GM12878 (cell line): Measurements from ENCODE around the gene TMEM212. TPM values are rescaled to one million over a fixed set of nuclear protein-coding genes. Genes with fewer than 3 reads are reported as not detected.

Source experiments
- ATAC-seq: fragments of 200-7000 bp; cut with Tn5 transposase; 3 replicates; pipeline ENCODE4 v1.9.1; 2020; ENCODE audit warnings: mild to moderate bottlenecking, moderate library complexity
- BruUV-seq: library from RNA; stranded (reverse); fragments of 400-500 nt; replicated peaks from 2 replicates; lab custom pipeline; 2021; lab: Mats Ljungman, UMichigan
- CTCF ChIA-PET: fragments of 300-600 bp; sonication (Branson Sonifier 250); formaldehyde crosslinking; extraction: SDS; loops from one replicate; lab custom pipeline; 2021; ENCODE audit warnings: inconsistent platforms; lab: Yijun Ruan, JAX
- POLR2A ChIA-PET: fragments of 350-600 bp; formaldehyde crosslinking; extraction: SDS; loops from one replicate; lab custom pipeline; 2021; ENCODE audit warnings: inconsistent platforms; lab: Charles Lee
- RAD21 ChIA-PET: fragments of 300-600 bp; sonication (Branson Sonifier 250); formaldehyde crosslinking; loops from one replicate; lab custom pipeline; 2023; ENCODE audit warnings: antibody characterized with exemption; ENCODE audit not compliant: unreplicated experiment; lab: Charles Lee
- SMC1A ChIA-PET: fragments of 300-600 bp; sonication (Branson Sonifier 250); formaldehyde crosslinking; loops from one replicate; lab custom pipeline; 2023; ENCODE audit not compliant: unreplicated experiment, uncharacterized antibody; lab: Charles Lee
- DNase-seq: peaks from one replicate; pipeline ENCODE4 v3.0.0-alpha.2; 2011; ENCODE audit warnings: low read depth, low spot score
- FAIRE-seq: peaks from 3 replicates; lab custom pipeline; 2011; peaks lifted over from hg19 to GRCh38; lab: Jason Lieb, UNC
- H2AFZ ChIP-seq: 2 replicates; pipeline ENCODE4 v1.6.0; 2011; ENCODE audit warnings: low read depth, low read length, control low read depth; ENCODE audit not compliant: control insufficient read depth
- H3K27ac ChIP-seq: 2 replicates; pipeline ENCODE4 v1.5.1; 2011; ENCODE audit warnings: control low read depth; ENCODE audit not compliant: control insufficient read depth, insufficient read depth
- H3K27me3 ChIP-seq, 2 experiments: replicated peaks in 1 of 2; 2 replicates each; pipeline versions ENCODE4 v1.6.0 to v1.6.1; 2011; ENCODE audit warnings: low read length in 1 of 2; ENCODE audit not compliant: control insufficient read depth in 2 of 2, insufficient read depth in 2 of 2
- H3K36me3 ChIP-seq, 2 experiments: 2 replicates each; pipeline ENCODE4 v1.5.1; 2011; ENCODE audit warnings: low read length in 1 of 2; ENCODE audit not compliant: control insufficient read depth in 2 of 2, insufficient read depth in 2 of 2
- H3K4me1 ChIP-seq: 2 replicates; pipeline ENCODE4 v1.6.1; 2011; ENCODE audit warnings: mild to moderate bottlenecking, low read length, moderate library complexity, mixed read lengths; ENCODE audit not compliant: control insufficient read depth, insufficient read depth
- H3K4me2 ChIP-seq: 2 replicates; pipeline ENCODE4 v1.6.0; 2011; ENCODE audit warnings: control low read depth; ENCODE audit not compliant: control insufficient read depth, insufficient read depth
- H3K4me3 ChIP-seq: fragments of 200-600 bp; sonication (generic); 2 replicates; pipeline ENCODE4 v1.5.1; 2016
- H3K79me2 ChIP-seq: 2 replicates; pipeline ENCODE4 v1.6.0; 2011; ENCODE audit warnings: low read length; ENCODE audit not compliant: control insufficient read depth, insufficient read depth
- H3K9ac ChIP-seq: 2 replicates; pipeline ENCODE4 v1.8.0; 2011; ENCODE audit warnings: low read length, control low read depth, mixed read lengths; ENCODE audit not compliant: control insufficient read depth, insufficient read depth
- H3K9me3 ChIP-seq: replicated peaks from 3 replicates; pipeline ENCODE4 v1.5.1; 2011; ENCODE audit warnings: mild to moderate bottlenecking, low read length; ENCODE audit not compliant: control insufficient read depth, insufficient read depth
- H4K20me1 ChIP-seq: 2 replicates; pipeline ENCODE4 v1.6.0; 2011; ENCODE audit not compliant: control insufficient read depth, insufficient read depth
- BACH1 ChIP-seq: fragments of 450-650 bp; IDR thresholded peaks from 2 replicates; pipeline ENCODE4 v1.6.1; 2017; ENCODE audit warnings: mild to moderate bottlenecking, borderline replicate concordance
- CHD4 ChIP-seq: fragments of 200-600 bp; sonication (generic); IDR thresholded peaks from 2 replicates; pipeline ENCODE4 v1.6.1; 2016; ENCODE audit warnings: mild to moderate bottlenecking
- IKZF2 ChIP-seq, 2 experiments: fragments of 450-650 bp; IDR thresholded peaks; 2 replicates each; pipeline ENCODE4 v1.6.1; 2017; ENCODE audit warnings: mild to moderate bottlenecking in 2 of 2, moderate library complexity in 2 of 2
- LARP7 ChIP-seq: fragments of 450-650 bp; IDR thresholded peaks from 2 replicates; pipeline ENCODE4 v1.6.1; 2017; ENCODE audit warnings: mild to moderate bottlenecking
- YY1 ChIP-seq: IDR thresholded peaks from 2 replicates; pipeline ENCODE4 v1.6.1; 2011; ENCODE audit warnings: low read depth, mild to moderate bottlenecking, low read length
- WGBS: methylation state at CpG from one replicate; pipeline ENCODE4 v1.1.6; 2016; ENCODE audit warnings: low lambda C conversion rate; ENCODE audit not compliant: insufficient replicate concordance, insufficient coverage; ENCODE audit errors: missing lambda C conversion rate; 5-methylcytosine and 5-hydroxymethylcytosine counted together
- in situ Hi-C: fragments of 300-500 bp; cut with MboI; formaldehyde crosslinking; loops from 9 replicates; pipeline ENCODE4 v1.14.3; 2018; ENCODE audit warnings: mixed read lengths
- intact Hi-C: fragments of 100-400 bp; cut with micrococcal nuclease; formaldehyde crosslinking; loops from one replicate; pipeline ENCODE4 v1.14.2; 2022; ENCODE audit not compliant: unreplicated experiment
- polyA plus RNA-seq, 11 experiments: library from polyadenylated mRNA; depleted of rRNA in 4 of 11; unstranded in 6 of 11; stranded (reverse) in 5 of 11; fragments of >200 nt; fragmentation: Nextera tagmentation in 4 of 11; fragmentation: Illumina TruSeq in 1 of 11; extraction: Ambion mirVana in 4 of 11; extraction: Trizol in 1 of 11; gene quantifications; 1 replicate in 1 of 11; 2 replicates in 10 of 11; pipeline versions ENCODE4 v1.2.1 to v1.2.3, GENCODE V29; 2011 to 2016; ENCODE audit warnings: inconsistent platforms in 2 of 11, missing spikeins in 2 of 11, low read depth in 1 of 11
- total RNA-seq, 4 experiments: library from RNA; depleted of rRNA in 3 of 4; stranded (reverse); fragments of >200 nt in 3 of 4; fragmentation: Illumina TruSeq in 1 of 4; extraction: Trizol in 1 of 4; gene quantifications; 2 replicates each; pipeline versions ENCODE4 v1.2.1 to v1.2.3, GENCODE V29; 2013 to 2021

Gene TMEM212
- total and polyA plus RNA-seq, 10 of the 15 experiments (the other 5 are each of a cell fraction or from before 2014, with no cell fraction given), result not detected

- TF ChIP-seq CHD4 (no peak), BACH1 (peak; percentile 34; the same call in 1 of the 2 replicates), IKZF2 (IDR thresholded peaks at IDR 0.05) (peak in 1 of 2 experiments; percentile 30; a peak in 2 of 4 replicates)
These were observed 45.3 kb upstream of the TMEM212 start (continued) for GRCh38 chr3:171797873-171798272.

DNA sequence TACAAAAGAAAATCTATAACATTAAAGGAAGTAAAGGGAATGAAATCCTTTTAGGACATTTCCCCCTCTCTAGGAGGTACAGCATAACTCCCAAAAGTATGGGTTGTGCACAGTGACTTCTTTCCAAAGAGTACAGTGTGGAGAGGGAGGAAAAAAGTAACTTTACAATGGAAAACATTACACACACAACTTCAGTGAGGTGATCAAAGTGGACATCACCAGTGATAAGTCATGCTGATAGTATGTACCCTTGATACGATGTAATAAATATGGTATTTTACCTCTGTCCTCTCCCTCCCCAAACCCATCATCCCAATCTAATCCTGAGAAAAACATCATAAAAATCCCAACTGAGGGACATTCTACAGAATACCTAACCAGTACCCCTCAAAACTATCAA lies 43.6 kb upstream of the TMEM212 start:
- BruUV-seq, result no TSS peak
- Histone ChIP-seq H3K79me2 (peaks cover 13% of the 10 kb centered on the region), H3K4me1 (peaks cover 8% of the 10 kb centered on the region; the same call in 1 of the 2 replicates), H3K9me3 (no peaks in the 10 kb centered on the region; the same call in 2 of the 3 replicates), H3K27me3 (no peaks in the 10 kb centered on the region), H2AFZ (no peak overlapping the region), H3K4me3 (no peak overlapping the region), H3K4me2 (no peak overlapping the region), H3K27ac (no peak overlapping the region; the same call in 1 of the 2 replicates), H4K20me1 (no peaks in the 10 kb centered on the region), H3K9ac (no peak overlapping the region), H3K36me3 (no peaks in the 10 kb centered on the region)
- ATAC-seq (no peak), FAIRE-seq (no peak), DNase-seq (no peak)
- RAD21 ChIA-PET, result no interaction called here
- WGBS, result 44% methylated on average over 1 of the region's 1 CpG
- CTCF ChIA-PET, result no interaction called here
- intact Hi-C loops (loop anchor here (5.0 kb wide), 1 partner anchor 338 kb away; no protein-coding TSS in a partner anchor), in situ Hi-C loops (no loop called here)
- POLR2A ChIA-PET, result no interaction called here
- SMC1A ChIA-PET, result no interaction called here
- TF ChIP-seq YY1 (no peak), LARP7 (0 out of 2 replicates have a peak, but pooled peaks have one; percentile 41)
